Neural cell (in vitro differentiated cells): ENCODE data around the gene RANGRF. TPM values are rescaled to one million over a fixed set of nuclear protein-coding genes. Genes with fewer than 3 reads are reported as not detected.

ENCODE experiments used
- H2AFZ ChIP-seq: fragments of 200-600, 300-800 bp; sonication (generic), shearing (Covaris generic); 2 replicates; pipeline ENCODE4 v1.6.0; 2014; ENCODE audit warnings: low read depth, mild to moderate bottlenecking, antibody characterized with exemption, low read length, moderate library complexity
- H3F3A ChIP-seq: fragments of 200-600 bp; shearing (Covaris generic); 2 replicates; pipeline ENCODE4 v1.6.1; 2016; ENCODE audit warnings: mild to moderate bottlenecking, moderate library complexity, mixed read lengths, antibody characterized with exemption, low read length; ENCODE audit not compliant: insufficient read depth, poor library complexity, severe bottlenecking
- H3K27ac ChIP-seq: fragments of 200-600, 300-800 bp; sonication (generic), shearing (Covaris generic); 2 replicates; pipeline ENCODE4 v1.5.1; 2014; ENCODE audit warnings: mild to moderate bottlenecking, low read length, moderate library complexity
- H3K27me3 ChIP-seq: fragments of 300-800, 200-600 bp; sonication (generic), shearing (Covaris generic); 2 replicates; pipeline ENCODE4 v1.6.0; 2014; ENCODE audit warnings: mild to moderate bottlenecking, low read depth, low read length, moderate library complexity; ENCODE audit not compliant: insufficient read depth
- H3K36me3 ChIP-seq: fragments of 300-800, 200-600 bp; sonication (generic), shearing (Covaris generic); 2 replicates; pipeline ENCODE4 v1.5.1; 2014; ENCODE audit warnings: mild to moderate bottlenecking, antibody characterized with exemption, low read length, moderate library complexity; ENCODE audit not compliant: insufficient read depth
- H3K4me2 ChIP-seq: fragments of 300-800, 200-600 bp; sonication (generic), shearing (Covaris generic); 2 replicates; pipeline ENCODE4 v1.6.0; 2014; ENCODE audit warnings: mild to moderate bottlenecking, low read length
- H3K4me3 ChIP-seq: fragments of 300-800, 200-600 bp; sonication (generic), shearing (Covaris generic); 2 replicates; pipeline ENCODE4 v1.5.1; 2014; ENCODE audit warnings: mild to moderate bottlenecking, low read length, moderate library complexity
- H3K79me2 ChIP-seq: fragments of 200-600 bp; shearing (Covaris generic); replicated peaks from 2 replicates; pipeline ENCODE4 v1.6.0; 2014; ENCODE audit warnings: mild to moderate bottlenecking, low read length, moderate library complexity; ENCODE audit not compliant: insufficient read depth
- H3K9ac ChIP-seq: fragments of 300-800, 200-600 bp; sonication (generic), shearing (Covaris generic); 2 replicates; pipeline ENCODE4 v1.6.1; 2016; ENCODE audit warnings: mild to moderate bottlenecking, low read length, mixed read lengths
- H3K9me2 ChIP-seq: fragments of 200-600 bp; shearing (Covaris generic); 2 replicates; pipeline ENCODE4 v1.6.1; 2016; ENCODE audit warnings: mild to moderate bottlenecking, low read length, mixed read lengths; ENCODE audit not compliant: insufficient read depth
- H3K9me3 ChIP-seq: fragments of 200-600, 300-800 bp; sonication (generic), shearing (Covaris generic); 2 replicates; pipeline ENCODE4 v1.6.1; 2016; ENCODE audit warnings: mild to moderate bottlenecking, mixed run types, low read length, moderate library complexity, mixed read lengths
- H4K20me1 ChIP-seq: fragments of 200-600 bp; shearing (Covaris generic); 2 replicates; pipeline ENCODE4 v1.6.1; 2016; ENCODE audit warnings: mild to moderate bottlenecking, mixed run types; ENCODE audit not compliant: insufficient read depth
- EP300 ChIP-seq: fragments of 450-650 bp; conservative IDR thresholded peaks from 2 replicates; pipeline ENCODE4 v1.6.1; 2014; ENCODE audit warnings: antibody characterized with exemption, mild to moderate bottlenecking, moderate library complexity; ENCODE audit not compliant: poor library complexity, severe bottlenecking
- EZH2 ChIP-seq: fragments of 200-600, 300-800 bp; shearing (Covaris generic), sonication (generic); IDR thresholded peaks from 2 replicates; pipeline ENCODE4 v1.6.1; 2014; ENCODE audit warnings: antibody characterized with exemption, low read length, borderline replicate concordance, mild to moderate bottlenecking; ENCODE audit not compliant: insufficient read depth, poor library complexity, severe bottlenecking
- POLR2AphosphoS5 ChIP-seq: IDR thresholded peaks from 2 replicates; pipeline ENCODE4 v1.6.1; 2012
- RAD21 ChIP-seq: fragments of 450-650 bp; conservative IDR thresholded peaks from 2 replicates; pipeline ENCODE4 v1.6.1; 2014; ENCODE audit warnings: antibody characterized with exemption, mild to moderate bottlenecking, moderate library complexity
- REST ChIP-seq: IDR thresholded peaks from 2 replicates; pipeline ENCODE4 v1.6.1; 2012; ENCODE audit warnings: borderline replicate concordance
- SMC3 ChIP-seq: fragments of 450-650 bp; conservative IDR thresholded peaks from 2 replicates; pipeline ENCODE4 v1.6.1; 2014; ENCODE audit warnings: antibody characterized with exemption, mild to moderate bottlenecking, moderate library complexity; ENCODE audit not compliant: poor library complexity
- TAF1 ChIP-seq: IDR thresholded peaks from 2 replicates; pipeline ENCODE4 v1.6.1; 2012; ENCODE audit warnings: low read depth
- polyA plus RNA-seq: library from polyadenylated mRNA; depleted of rRNA; stranded (reverse); fragments of >200 nt; gene quantifications from 2 replicates; pipeline ENCODE4 v1.2.3, GENCODE V29; 2014
- TF ChIP-seq, protein P1 (sequence below): fragments of 450-650 bp; IDR thresholded peaks from 2 replicates; pipeline ENCODE4 v1.5.1; 2014; ENCODE audit warnings: antibody characterized with exemption, mild to moderate bottlenecking, moderate library complexity; ENCODE audit not compliant: poor library complexity, severe bottlenecking

The RANGRF gene
- polyA plus RNA-seq, 1 donor from 2014 or later = 20.9 TPM

- Histone ChIP-seq H3K36me3 (no peaks in the 10 kb centered on the region), H3K9ac (no peak overlapping the region)
- no peak for TF ChIP-seq EP300
Measured at GRCh38 chr17:8264320-8264719, 24.1 kb upstream of the RANGRF start.

GRCh38 chr17:8264836-8265542 lies 23.5 kb upstream of the RANGRF start:
- TF ChIP-seq SMC3 = no peak
- no peak for TF ChIP-seq REST
- no peak for TF ChIP-seq EZH2
- TF ChIP-seq, protein P1, sequence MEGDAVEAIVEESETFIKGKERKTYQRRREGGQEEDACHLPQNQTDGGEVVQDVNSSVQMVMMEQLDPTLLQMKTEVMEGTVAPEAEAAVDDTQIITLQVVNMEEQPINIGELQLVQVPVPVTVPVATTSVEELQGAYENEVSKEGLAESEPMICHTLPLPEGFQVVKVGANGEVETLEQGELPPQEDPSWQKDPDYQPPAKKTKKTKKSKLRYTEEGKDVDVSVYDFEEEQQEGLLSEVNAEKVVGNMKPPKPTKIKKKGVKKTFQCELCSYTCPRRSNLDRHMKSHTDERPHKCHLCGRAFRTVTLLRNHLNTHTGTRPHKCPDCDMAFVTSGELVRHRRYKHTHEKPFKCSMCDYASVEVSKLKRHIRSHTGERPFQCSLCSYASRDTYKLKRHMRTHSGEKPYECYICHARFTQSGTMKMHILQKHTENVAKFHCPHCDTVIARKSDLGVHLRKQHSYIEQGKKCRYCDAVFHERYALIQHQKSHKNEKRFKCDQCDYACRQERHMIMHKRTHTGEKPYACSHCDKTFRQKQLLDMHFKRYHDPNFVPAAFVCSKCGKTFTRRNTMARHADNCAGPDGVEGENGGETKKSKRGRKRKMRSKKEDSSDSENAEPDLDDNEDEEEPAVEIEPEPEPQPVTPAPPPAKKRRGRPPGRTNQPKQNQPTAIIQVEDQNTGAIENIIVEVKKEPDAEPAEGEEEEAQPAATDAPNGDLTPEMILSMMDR = no peak
- no peak for TF ChIP-seq EP300
- TF ChIP-seq POLR2AphosphoS5 = no peak
- no peak for TF ChIP-seq TAF1
- TF ChIP-seq RAD21 = no peak
- H3K4me2 ChIP-seq = no peak overlapping the region

More at GRCh38 chr17:8264320-8264719, 24.1 kb upstream of the RANGRF start:
- no peak overlapping the region for H3K4me3 ChIP-seq
- H3K27me3 ChIP-seq = no peaks in the 10 kb centered on the region
- H3K27ac ChIP-seq = no peak overlapping the region
- H2AFZ ChIP-seq = no peak overlapping the region
- H3K9me2 ChIP-seq = no peaks in the 10 kb centered on the region
- H3K79me2 ChIP-seq = no peaks in the 10 kb centered on the region
- no peak overlapping the region for H3K4me2 ChIP-seq
- H3F3A ChIP-seq = no peaks in the 10 kb centered on the region
- no peaks in the 10 kb centered on the region for H3K9me3 ChIP-seq
- no peaks in the 10 kb centered on the region for H4K20me1 ChIP-seq

More at GRCh38 chr17:8264836-8265542, 23.5 kb upstream of the RANGRF start:
- Histone ChIP-seq H3K9me2 (no peaks in the 10 kb centered on the region), H3K9ac (no peak overlapping the region), H2AFZ (no peak overlapping the region), H3K79me2 (no peaks in the 10 kb centered on the region), H3K4me3 (no peak overlapping the region), H3K36me3 (no peaks in the 10 kb centered on the region), H3K27me3 (no peaks in the 10 kb centered on the region), H4K20me1 (no peaks in the 10 kb centered on the region), H3F3A (no peaks in the 10 kb centered on the region), H3K27ac (no peak overlapping the region), H3K9me3 (no peaks in the 10 kb centered on the region)
